ENCODE measurements around the gene HNRNPU. TPM values are rescaled to one million over a fixed set of nuclear protein-coding genes. Genes with fewer than 3 reads are reported as not detected.

Gene HNRNPU
- total RNA-seq, 1 experiment from 2014 or later, result 746 TPM

GRCh38 chr1:244858357-244858756, 6.0 kb downstream of the HNRNPU start:
- POLR2A ChIA-PET (ENCODE audit: low non-redundant PET), result interaction anchor here (1.1 kb wide), 1 partner anchor 13 kb away, joined by 3 read pairs; no protein-coding TSS in a partner anchor
- CTCF ChIA-PET, result no interaction called here
- Histone ChIP-seq H3K9me3 (ENCODE audit: low read depth, low read length, poor library complexity, severe bottlenecking) (no peaks in the 10 kb centered on the region), H3K36me3 (ENCODE audit: insufficient read depth, low read length, poor library complexity, severe bottlenecking) (peaks cover 91% of the 10 kb centered on the region), H3K4me3 (ENCODE audit: low read depth, low read length, poor library complexity, severe bottlenecking) (no peak overlapping the region), H3K27ac (ENCODE audit: low read depth, low read length, poor library complexity, severe bottlenecking) (no peak overlapping the region), H3K4me1 (ENCODE audit: insufficient read depth, low read length, poor library complexity, severe bottlenecking) (peaks cover 23% of the 10 kb centered on the region), H3K27me3 (replicated peaks; ENCODE audit: insufficient read depth, low read depth, low read length, poor library complexity) (no peaks in the 10 kb centered on the region)
- intact Hi-C loops (cut with micrococcal nuclease; ENCODE audit: unreplicated experiment), result no loop called here
- no peak for DNase-seq (ENCODE audit: low spot score)
- TF ChIP-seq CTCF (conservative IDR thresholded peaks at IDR 0.05; ENCODE audit: low read depth, low read length) (no peak), EZH2 (IDR thresholded peaks at IDR 0.05; ENCODE audit: borderline replicate concordance, low read depth, low read length, poor library complexity, severe bottlenecking) (no peak)
- BruUV-seq (replicated peaks), result no TSS peak

- H3K27me3 ChIP-seq (replicated peaks; ENCODE audit: insufficient read depth, low read depth, low read length, poor library complexity), result no peaks in the 10 kb centered on the region
- POLR2A ChIA-PET (ENCODE audit: low non-redundant PET), result interaction anchor here (0.7 to 1.1 kb wide), 2 partner anchors 13 to 17 kb away, joined by 3 to 10 read pairs; no protein-coding TSS in a partner anchor
- DNase-seq (ENCODE audit: low spot score), result no peak
- H3K4me1 ChIP-seq (ENCODE audit: insufficient read depth, low read length, poor library complexity, severe bottlenecking), result peaks cover 23% of the 10 kb centered on the region
- peaks cover 97% of the 10 kb centered on the region for H3K36me3 ChIP-seq (ENCODE audit: insufficient read depth, low read length, poor library complexity, severe bottlenecking)
- H3K27ac ChIP-seq (ENCODE audit: low read depth, low read length, poor library complexity, severe bottlenecking), result no peak overlapping the region
- H3K4me3 ChIP-seq (ENCODE audit: low read depth, low read length, poor library complexity, severe bottlenecking), result no peak overlapping the region
- no peak for TF ChIP-seq CTCF (conservative IDR thresholded peaks at IDR 0.05; ENCODE audit: low read depth, low read length)
- intact Hi-C loops (cut with micrococcal nuclease; ENCODE audit: unreplicated experiment), result no loop called here
- CTCF ChIA-PET, result no interaction called here
- no TSS peak for BruUV-seq (replicated peaks)
- H3K9me3 ChIP-seq (ENCODE audit: low read depth, low read length, poor library complexity, severe bottlenecking), result no peaks in the 10 kb centered on the region
Measured at GRCh38 chr1:244857761-244858160, 6.6 kb downstream of the HNRNPU start.

- ChIA-PET POLR2A (ENCODE audit: low non-redundant PET) (interaction anchor here (0.6 kb wide), 1 partner anchor 1738 kb away, joined by 3 read pairs; no protein-coding TSS in a partner anchor), CTCF (no interaction called here)
- intact Hi-C loops (cut with micrococcal nuclease; ENCODE audit: unreplicated experiment), result no loop called here
- Histone ChIP-seq H3K27me3 (replicated peaks; ENCODE audit: insufficient read depth, low read depth, low read length, poor library complexity) (no peaks in the 10 kb centered on the region), H3K27ac (ENCODE audit: low read depth, low read length, poor library complexity, severe bottlenecking) (no peak overlapping the region), H3K9me3 (ENCODE audit: low read depth, low read length, poor library complexity, severe bottlenecking) (no peaks in the 10 kb centered on the region), H3K4me1 (ENCODE audit: insufficient read depth, low read length, poor library complexity, severe bottlenecking) (peaks cover 14% of the 10 kb centered on the region), H3K36me3 (ENCODE audit: insufficient read depth, low read length, poor library complexity, severe bottlenecking) (peaks cover 100% of the 10 kb centered on the region), H3K4me3 (ENCODE audit: low read depth, low read length, poor library complexity, severe bottlenecking) (no peak overlapping the region)
- BruUV-seq (replicated peaks), result no TSS peak
- no peak for TF ChIP-seq CTCF (conservative IDR thresholded peaks at IDR 0.05; ENCODE audit: low read depth, low read length)
- TF ChIP-seq EZH2 (IDR thresholded peaks at IDR 0.05; ENCODE audit: borderline replicate concordance, low read depth, low read length, poor library complexity, severe bottlenecking), result no peak
- no peak for DNase-seq (ENCODE audit: low spot score)
Measured at GRCh38 chr1:244854865-244855578, 9.3 kb downstream of the HNRNPU start.

All from A673 (cell line).